Kidney tubule cell (primary cell): ENCODE results near the gene REV1.
"Not testable (repeated sequence)": the region's sequence is repeated elsewhere in the genome, so short reads cannot be mapped to it uniquely, and the experiment has no call there.

Experiments
- DNase-seq: peaks from one replicate; pipeline ENCODE4 v3.0.0-alpha.2; 2018; ENCODE audit warnings: low spot score

REV1 gene

DNA sequence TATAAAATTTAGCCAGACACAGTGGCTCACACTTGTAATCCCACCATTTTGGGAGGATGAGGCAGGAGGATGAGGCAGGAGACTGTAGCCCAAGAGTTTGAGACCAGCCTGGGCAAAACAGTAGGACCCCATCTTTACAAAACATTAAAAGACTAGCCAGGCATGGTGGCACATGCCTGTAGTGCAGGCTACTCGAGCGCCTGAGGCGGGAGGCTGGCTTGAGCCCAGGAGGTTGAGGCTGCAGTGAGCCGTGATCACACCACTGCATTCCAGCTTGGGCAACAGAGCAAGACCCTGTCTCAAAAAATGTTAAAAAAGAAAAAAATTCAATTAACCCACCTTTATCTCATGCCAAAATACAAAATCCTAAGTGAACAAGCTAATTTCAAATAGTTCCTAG is 4.0 kb downstream of the REV1 start:
- DNase-seq, result peak; percentile 35

DNA sequence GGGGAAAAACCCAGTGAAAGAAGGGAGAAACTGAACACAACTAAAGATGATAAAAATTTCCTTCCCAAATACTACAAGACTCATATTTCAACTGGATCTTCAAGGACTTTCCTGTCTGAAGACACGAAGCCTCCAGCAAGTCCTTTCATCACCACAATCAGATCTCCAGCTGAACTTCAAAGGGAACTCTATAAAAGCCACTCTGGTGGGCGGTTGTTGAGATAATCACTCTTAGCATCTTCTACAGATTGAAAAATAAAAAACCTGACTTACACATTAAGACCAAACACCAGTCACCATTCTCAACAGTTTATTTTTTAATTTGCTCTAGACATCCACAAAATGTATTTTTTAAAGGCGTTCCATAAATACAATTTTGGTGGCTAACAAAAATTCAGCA is 4.4 kb downstream of the REV1 start:
- no peak for DNase-seq

DNA sequence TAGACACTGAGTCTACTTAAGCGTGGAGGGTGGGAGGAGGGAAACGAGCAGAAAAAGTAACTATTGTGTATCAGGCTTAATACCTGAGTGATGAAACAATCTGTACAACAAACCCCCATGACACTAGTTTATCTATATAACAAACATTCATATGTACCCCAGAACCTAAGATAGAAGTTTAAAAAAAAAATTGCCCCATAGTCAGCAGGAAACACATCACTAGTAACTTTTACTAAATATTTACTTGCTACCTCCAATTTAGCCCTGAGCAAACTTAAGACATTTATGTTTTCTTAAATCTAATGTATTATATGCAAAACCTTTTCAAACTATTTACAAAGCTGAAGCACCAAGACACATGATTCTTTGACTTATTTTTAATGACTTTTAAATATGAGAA is 5.6 kb downstream of the REV1 start:
- no peak for DNase-seq

DNA sequence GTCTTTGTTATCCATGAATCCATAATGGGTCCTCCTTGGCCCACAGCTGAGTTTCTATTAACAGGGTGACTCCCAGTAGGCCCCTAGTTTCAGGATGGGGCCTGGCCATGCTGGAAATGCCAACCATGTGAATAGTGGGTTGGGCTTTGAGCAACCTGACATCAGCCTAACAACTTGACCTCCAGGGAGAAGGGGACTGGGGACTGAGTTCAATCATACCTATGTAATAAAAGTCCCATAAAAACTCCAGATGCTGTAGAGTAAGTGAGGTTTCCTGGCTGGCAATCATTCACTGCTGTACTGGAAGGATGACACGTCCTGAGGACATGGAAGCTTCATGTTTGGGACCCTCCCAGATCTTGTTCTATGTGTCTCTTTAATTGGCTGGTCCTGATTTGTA is 7.9 kb downstream of the REV1 start:
- peak; percentile 53 for DNase-seq

DNA sequence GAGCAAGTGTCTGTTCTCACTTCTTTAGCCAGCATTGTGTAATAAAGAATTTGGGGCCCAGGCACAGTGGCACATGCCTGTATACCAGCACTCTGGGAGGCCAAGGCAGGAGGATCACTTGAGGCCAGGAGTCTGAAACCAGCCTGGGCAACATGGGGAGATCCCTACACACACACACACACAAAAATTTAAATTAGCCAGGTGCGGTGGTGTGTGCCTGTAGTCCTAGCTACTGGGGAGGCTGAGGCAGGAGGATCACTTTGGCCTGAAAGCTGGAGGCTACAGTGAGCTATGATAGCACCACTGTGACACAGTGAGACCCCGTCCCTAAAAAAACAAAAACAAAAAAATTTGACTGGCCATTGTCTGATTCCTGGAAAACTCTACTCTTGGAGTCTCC is 8.3 kb downstream of the REV1 start:
- DNase-seq, result no peak

DNA sequence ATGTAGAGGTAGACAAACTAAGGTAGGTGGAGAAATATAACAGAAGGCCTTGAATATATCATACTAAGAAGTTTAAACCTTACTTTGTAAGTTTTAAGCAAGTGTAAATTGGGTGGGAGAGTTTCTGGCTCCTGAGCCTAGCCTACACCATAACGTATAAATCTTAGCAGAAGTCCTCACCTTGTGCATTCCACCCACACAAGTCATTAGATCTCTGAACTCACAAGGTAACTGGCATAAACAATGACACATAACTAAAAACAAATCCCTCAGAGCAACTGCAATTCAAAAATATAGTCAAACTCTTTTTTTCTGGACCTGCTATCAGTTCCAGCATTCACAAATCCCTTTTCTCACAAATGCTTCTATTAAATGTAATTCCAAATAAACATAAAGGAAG is 9.4 kb downstream of the REV1 start:
- DNase-seq, result peak; percentile 81

DNA sequence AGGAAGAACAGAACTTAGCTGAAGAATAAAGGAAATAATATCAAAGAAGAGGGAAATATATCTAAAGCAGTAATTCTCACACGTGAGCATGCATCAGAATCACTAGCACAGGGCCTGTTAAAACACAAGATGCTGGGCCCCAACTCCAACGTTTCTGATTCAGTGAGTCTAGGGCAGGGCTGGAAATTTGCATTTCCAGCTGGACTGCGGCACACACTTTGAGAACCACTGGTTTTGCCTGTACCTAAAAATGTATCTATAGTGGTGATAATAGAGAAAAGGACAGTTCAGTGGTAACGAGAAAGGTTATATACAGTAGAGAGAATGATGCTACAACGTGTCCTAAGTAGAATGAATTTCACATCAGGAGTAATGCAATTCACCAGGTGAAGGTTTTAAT is 11.2 kb downstream of the REV1 start:
- no peak for DNase-seq

DNA sequence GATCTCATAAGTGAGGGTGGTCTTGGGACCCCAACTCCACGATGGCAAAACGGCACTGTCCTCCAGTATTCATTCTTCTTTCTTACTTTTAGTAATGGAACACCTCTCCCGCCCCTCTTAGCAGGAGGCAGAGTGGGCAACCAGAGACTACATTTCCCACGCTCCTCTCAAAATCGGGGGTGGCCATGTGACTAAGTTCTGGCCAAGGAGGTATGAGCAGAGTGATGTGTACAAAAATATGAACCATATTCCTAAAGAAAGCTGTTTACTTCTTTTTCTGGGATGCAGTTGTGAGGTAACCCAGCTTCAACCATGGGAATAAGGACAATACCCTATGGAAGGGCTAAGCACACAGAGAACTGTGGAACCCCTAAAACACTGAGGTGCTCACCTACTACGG is 12.8 kb downstream of the REV1 start:
- no peak for DNase-seq

DNA sequence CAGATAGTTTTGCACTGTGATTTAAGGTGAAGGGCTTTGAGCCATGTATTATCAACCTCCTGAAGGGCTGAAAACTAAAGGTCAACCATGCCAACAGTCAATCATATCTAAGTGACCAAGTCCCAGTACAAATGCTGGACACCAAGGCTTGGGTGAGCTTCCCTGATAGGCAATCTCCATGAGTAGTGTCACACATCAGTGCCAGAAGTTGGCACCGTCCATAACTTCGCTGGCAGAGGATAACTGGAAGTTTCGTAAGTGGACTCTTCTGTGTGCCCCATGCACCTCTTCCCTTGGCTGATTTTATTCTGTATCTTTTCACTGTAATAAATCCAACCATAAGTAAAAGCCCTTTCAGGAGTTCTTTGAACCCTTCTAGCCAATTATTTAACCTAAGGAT is 13.2 kb downstream of the REV1 start:
- DNase-seq, result no peak

DNA sequence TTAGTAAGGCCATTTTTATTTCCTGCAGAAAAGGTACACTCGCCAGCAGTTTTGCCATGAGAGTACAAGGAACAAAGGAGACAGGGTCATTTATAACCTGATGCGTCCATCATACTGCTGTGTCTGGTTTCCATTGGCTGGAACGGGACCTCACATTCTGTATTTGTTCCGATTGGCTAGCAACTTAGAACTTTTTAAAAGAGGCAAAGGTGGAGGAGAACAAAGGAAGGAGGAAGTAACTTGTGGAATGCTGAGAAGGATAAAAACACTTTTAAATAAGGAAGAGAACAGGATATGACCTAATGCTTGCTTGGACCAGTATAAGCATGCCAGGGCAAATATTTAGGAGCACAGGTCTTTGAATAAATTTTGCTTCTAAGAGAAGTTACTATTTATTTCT is 14.7 kb downstream of the REV1 start:
- peak; percentile 79 for DNase-seq

DNA sequence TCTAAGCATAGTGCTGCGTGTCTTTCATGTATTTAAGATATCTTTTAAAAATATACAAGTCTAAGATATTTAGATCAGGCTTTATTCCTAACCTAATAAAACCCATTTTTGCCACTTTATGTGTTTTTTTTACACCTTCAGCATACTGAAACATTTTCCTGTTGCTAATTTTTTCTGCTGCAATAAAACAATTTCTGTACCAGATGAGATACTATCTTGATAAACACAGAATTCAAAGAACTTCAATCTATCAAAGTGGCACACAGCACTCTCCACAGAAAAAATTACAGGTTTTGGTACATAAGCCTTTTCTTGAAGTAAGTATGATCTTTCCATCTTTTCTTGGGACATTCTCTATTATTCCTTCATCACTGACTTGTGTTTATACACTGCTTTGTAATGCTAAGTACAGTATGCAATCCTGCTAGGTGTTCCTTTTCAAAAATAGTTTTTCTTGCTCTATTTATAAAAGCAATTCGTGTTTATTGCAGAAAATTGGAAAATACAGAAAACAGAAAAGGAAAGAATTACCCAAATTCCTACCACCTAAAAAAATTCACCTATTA is 16.2 kb downstream of the REV1 start:
- no peak for DNase-seq

DNA sequence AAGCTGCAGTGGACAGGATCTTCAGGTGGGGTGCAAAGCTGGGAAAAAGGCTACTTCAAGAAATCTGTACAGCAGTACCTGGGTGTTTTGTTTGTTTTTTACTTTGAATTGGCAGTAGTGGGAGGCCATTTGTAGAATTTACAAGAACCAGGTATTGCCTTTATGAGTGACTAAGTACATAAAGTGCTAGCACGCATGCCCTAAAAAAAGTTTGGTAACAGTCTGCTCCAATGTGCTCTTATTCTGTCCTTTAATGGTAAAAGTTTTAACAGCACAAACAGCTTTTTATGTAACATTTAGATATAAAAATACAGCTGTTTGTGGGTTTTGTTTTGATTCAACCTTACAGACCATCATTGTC is 17.2 kb downstream of the REV1 start:
- no peak for DNase-seq

DNA sequence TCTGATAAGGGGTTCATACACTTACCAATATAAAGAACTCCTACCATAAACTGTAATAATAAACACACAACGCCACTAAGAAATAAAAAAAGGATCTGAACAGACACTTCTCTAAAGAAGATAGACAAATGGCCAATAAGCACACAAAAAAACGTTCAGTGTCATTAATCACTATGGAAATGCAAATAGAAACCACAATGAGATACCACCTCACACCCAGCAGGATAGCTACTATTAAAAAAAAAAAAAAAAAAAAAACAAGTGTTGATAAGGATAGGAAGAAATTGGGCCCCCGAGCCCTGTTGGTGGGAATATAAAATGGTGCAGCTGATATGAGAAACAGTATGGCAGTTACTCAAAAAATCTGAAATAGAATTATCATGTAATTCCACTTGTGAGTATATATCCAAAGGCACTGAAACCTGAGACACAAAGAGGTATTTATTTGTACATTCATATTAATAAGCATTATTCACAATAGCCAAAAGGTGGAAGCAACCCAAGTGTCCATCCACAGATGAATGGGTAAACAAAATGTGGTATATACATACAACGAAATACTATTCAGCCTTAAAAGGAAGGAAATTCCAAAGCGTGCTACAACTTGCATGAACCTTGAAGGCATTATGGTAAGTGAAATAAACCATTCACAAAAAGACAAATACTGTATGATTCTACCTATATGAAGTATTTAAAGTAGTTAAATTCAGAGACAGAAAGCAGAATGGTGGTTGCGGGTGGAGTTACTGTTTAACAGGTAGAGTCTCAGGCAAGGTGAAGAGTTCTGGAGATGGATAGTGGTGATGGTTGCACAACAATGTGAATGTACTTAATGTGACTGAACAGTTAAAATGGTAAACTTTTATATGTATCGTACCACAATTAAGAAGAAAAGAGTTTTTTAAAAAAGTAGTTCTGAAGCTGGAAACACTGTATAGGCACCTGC is 17.9 kb downstream of the REV1 start:
- DNase-seq, result no peak

DNA sequence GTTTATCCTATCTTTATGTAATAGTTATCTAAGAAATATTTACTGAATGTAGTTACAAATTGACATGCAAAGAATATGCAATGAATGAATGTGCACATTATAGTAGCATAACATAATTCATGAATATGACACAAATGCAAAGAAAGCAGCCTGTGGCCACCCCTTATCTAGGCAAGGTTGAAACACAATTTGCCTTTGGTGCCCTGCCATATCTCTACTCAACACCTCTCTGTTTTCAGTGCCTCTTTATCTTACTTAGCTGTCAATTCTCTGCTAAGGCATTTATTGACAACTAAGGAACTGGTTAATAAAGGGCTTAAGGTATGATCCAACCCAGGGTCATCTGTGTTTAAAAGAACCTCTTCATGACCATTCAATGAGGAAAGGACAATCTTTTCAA is 18.9 kb downstream of the REV1 start:
- DNase-seq, result no peak

DNA sequence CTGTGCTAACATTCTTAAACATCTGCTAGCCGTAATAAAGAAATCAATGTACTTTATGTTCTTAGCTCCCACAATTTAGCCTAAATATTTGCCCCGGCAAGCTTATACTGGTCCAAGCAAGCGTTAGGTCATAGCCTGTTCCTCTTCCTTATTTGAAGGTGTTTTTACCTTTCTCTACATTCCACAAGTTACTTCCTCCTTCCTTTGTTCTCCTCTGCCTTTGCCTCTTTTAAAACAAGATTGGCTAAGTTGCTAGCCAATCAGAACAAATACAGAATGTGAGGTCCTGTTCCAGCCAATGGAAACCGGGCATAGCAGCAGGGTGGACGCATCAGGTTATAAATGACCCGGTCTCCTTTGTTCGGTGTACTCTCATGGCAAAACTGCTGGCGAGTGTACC is 19.4 kb downstream of the REV1 start:
- not testable (repeated sequence) for DNase-seq

DNA sequence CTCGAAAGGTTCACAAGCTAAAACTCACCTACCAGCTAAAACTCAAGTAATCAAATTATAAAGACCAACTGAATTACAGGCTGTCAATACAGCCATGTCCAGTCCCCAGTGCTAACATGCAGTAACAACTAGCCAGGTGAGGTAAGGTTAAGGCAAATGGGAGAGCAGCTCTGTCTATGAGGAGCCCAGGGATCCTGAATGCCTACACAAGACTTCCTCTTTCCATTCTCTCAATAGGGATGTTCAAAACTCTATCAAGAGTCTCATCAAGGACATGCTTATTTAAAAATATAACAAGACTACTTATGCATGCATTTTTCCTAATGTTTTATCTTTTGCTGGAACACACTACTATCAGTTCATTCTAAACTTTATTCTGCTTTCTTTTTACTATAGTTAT is 20.4 kb downstream of the REV1 start:
- no peak for DNase-seq

DNA sequence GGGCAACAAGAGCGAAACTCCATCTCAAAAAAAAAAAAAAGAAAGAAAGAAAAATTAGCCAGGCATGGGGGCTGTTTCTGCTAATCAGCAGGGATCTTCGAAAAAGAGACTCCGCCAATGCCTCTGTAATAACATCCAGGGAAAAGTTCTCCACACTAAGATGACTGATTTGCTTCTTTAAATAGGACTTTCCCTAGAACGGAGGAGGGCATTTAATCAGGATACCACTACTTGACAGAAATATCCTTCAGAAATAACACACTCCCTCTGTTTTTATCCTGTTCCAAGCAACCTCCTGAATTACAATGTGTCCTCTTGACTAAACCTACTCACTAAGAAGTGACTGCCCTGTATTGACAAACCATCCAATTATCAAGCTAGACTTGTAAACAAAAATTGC is 21.7 kb downstream of the REV1 start:
- DNase-seq, result no peak

DNA sequence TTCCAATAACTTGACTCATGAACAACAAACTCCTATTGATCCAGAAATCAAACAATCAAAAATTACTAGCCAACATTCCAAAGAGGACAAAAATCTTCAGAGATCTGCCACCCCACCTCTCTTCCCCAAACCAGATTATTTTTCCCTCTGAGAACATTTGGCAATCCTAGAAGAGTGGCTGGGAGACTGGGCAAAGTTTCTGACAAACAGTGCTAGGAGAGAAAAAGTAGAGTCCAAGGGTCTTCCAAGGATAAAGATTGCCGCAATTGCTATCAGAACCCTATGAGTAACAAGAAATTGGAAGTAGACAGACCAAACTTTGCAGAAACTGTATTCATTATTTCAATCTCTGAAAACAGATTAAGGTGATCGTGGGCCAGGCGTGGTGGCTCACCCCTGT is 22.4 kb downstream of the REV1 start:
- no peak for DNase-seq

DNA sequence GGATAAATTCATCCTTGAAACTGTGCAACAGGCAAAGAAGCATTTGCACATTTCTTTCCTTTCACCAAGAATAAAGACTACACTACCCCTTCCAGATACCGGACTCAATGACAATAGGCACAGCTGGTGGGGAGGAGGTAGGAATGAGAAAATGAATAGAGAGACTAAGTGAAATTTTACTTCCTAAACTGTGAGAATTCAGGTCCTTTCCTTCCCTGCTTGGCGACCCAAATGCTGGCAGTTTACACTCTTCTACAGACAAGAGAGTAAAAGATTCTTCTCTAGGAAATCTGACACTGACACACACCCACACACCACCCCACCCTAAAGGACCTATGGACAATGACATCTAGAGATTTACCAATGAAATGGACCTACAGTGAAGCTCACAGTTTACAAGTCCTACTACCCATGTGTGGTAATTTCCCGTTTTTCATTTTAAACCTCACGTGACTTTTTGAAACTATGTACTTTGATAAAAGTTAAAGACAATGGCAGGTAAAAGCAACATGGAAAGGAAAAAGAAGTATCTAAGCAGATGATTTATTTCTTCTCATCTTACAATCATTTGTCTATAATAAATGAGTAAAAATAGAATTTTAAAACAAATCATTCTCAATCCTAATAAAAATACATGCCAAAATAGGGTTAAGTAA is 27.9 kb downstream of the REV1 start:
- DNase-seq, result no peak

DNA sequence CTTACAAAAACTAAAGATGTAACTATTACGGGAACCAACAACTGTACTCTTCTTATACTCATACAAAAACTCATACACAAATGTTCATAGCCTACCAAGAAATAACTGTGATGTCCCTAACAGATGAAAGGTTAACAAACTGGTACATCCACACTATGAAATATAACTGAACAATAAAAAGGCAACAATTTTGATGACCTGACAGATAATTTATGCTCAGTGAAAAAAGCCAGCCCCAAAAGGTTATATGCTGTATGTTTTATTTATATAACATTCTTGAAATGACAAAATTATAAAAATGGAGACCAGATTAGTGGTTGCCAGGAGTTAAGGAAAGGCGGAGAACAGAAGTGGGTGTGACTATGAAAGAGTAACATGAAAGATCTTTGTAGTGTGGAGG is 31.3 kb downstream of the REV1 start:
- no peak for DNase-seq

DNA sequence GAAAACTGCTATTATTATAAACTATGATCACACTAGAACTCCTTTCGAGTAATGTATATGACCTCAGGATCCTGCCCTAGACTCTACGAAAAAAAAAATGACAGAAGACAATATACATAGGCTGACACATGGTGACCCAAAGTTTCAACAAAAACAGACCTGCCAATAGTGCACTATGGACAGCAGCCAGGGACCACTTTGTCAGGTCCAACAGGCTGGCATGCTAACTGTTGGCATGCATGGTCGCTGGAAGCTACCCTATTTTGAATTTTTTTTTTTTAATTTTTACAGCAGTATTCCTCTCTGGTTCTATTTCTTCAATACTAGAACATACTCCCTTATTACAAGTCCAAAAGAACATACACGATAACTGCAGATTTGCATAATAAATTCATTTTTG is 38.1 kb downstream of the REV1 start:
- no peak for DNase-seq

DNA sequence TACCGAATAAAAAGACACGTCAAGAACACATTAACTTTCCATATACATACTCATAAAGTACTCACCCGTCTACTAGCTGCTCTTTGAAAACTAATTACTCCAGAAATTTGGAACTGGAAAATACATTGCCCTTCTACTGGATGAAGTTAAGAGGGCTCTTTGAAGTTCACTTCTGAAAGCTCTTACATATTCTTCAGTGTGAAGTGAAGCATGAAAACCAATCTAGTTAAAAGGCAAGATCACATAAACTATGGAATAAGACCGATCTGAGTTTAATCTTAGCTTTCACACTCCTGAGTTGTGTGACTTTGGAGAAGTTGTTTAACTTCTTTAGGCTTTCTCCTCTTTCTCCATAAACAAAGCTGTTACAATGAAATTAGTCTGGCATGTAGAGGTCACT is 38.5 kb downstream of the REV1 start:
- DNase-seq, result no peak

DNA sequence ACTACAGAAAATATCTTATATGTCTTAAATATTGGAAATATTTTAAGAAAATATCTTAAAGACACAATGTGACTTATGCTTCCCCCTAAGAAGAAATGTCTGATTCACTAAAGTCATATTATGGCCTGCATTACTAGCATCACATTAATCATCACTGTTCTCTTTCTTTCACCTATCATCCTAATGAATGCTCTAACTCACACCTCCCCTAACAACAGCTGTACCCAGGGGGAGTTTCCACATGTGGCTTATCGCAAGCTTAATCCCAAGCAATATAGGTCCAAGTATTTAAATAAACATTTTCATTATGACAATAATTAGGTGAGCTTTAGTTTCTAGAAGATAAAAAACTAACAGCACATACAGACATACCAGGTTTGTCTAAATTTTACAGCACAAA is 39.6 kb downstream of the REV1 start:
- no peak for DNase-seq

DNA sequence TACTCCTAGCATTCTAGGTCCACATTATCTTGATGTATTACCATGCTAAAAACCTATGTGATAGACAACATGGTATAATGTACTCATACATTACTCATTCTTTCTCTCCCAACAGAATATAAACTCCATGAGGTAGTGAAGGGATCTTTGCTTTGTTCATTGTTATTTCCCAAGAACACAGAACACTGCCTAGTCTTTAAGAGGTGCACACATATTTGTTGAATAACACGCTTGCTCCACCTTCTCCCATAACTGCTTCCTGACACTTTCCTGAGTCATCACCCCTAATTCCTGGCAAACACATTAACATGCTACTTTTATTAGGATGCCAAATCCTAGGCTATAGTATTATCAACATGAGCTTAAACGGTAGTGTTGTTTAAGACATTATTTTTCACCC is 41.3 kb downstream of the REV1 start:
- DNase-seq, result peak; percentile 77
